Activated B cell treated with CpG ODN at 0.5 μM for 24 hours (primary cell): ENCODE data around the gene CD81. TPM values are rescaled to one million over a fixed set of nuclear protein-coding genes. Genes with fewer than 3 reads are reported as not detected.

ENCODE experiments used
- ATAC-seq: fragments of 200-7000 bp; cut with Tn5 transposase; one replicate; pipeline ENCODE4 v1.10.0; 2021; ENCODE audit warnings: low read depth, mild to moderate bottlenecking, moderate library complexity
- CTCF ChIA-PET: fragments of 350-600 bp; sonication (Branson Sonifier 250); formaldehyde crosslinking; loops from one replicate; lab custom pipeline; 2021; ENCODE audit warnings: antibody characterized with exemption; lab: Charles Lee
- POLR2A ChIA-PET: fragments of 350-600 bp; sonication (Branson Sonifier 250); formaldehyde crosslinking; loops from one replicate; lab custom pipeline; 2021; ENCODE audit warnings: antibody characterized with exemption; lab: Charles Lee
- DNase-seq: peaks from one replicate; pipeline ENCODE4 v3.0.0; 2022
- H3K27ac Mint-ChIP-seq: one replicate; pipeline ENCODE4 v1.8.0; 2020; ENCODE audit warnings: mixed read lengths
- H3K27me3 Mint-ChIP-seq: one replicate; pipeline ENCODE4 v1.8.0; 2021; ENCODE audit warnings: mixed read lengths
- H3K36me3 Mint-ChIP-seq: one replicate; pipeline ENCODE4 v1.8.0; 2021; ENCODE audit warnings: low read depth, mixed read lengths
- H3K4me1 Mint-ChIP-seq: one replicate; pipeline ENCODE4 v1.8.0; 2021; ENCODE audit warnings: mixed read lengths
- H3K4me3 Mint-ChIP-seq: one replicate; pipeline ENCODE4 v1.8.0; 2020; ENCODE audit warnings: mild to moderate bottlenecking, mixed read lengths
- H3K9me3 Mint-ChIP-seq: one replicate; pipeline ENCODE4 v1.8.0; 2020; ENCODE audit warnings: mixed read lengths
- intact Hi-C: fragments of 100-400 bp; cut with micrococcal nuclease; formaldehyde crosslinking; loops from one replicate; pipeline ENCODE4 v1.15.1; 2024
- total RNA-seq: library from RNA; stranded (reverse); gene quantifications from 2 replicates; pipeline ENCODE4 v1.2.3, GENCODE V29; 2022
- TF ChIP-seq, protein P1 (sequence below): fragments of 200-600 bp; IDR thresholded peaks from one replicate; pipeline ENCODE4 v1.8.0; 2022; ENCODE audit warnings: antibody characterized with exemption, mild to moderate bottlenecking

Gene CD81
- total RNA-seq, 1 donor from 2014 or later, result 132 TPM

DNA sequence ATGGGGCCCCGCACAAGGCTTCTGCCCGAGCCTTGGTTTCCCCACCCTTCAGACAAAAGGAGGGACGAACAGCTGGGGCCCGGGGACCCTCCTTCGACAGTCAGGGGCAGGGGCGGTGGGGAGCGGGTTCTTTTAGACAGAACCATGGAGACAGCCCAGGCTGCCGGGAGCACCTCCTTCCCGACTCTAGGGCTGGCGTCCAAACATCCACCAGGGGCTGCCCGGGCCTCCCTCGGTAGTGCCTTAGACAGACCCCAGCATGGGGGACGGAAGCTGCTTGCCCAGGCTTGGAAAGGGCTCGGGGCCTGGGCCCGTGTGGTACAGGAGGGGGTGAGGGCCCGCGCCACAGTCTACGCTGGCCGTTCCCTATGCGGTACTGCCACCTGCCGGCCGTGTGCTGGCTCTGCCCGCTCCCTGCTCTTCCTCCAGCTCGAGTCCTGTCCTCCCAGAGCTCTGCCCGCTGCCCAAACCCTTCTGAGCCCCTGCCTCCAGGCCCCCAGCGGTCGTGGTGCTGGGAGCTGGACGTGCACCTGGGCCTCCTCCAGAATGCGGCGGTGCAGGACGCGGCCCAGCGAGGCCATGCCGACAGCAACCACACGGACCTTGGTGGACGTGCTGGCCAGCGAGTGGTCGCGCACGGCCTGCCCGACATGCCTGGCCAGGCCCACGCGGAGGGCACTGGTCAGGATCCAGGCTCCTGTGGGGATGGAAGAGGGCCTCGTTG, 43.6 kb downstream of the CD81 start:
- POLR2A ChIA-PET, result interaction anchor here (0.6 to 2.4 kb wide), 4 partner anchors 20 to 452 kb away, joined by 6 to 14 read pairs (median 10); partner anchors contain the start of gene TSSC4
- peak; percentile 97 for ATAC-seq
- intact Hi-C loops, result loop anchor here (1.0 kb wide), 3 partner anchors 115 to 234 kb away; no protein-coding TSS in a partner anchor

DNA sequence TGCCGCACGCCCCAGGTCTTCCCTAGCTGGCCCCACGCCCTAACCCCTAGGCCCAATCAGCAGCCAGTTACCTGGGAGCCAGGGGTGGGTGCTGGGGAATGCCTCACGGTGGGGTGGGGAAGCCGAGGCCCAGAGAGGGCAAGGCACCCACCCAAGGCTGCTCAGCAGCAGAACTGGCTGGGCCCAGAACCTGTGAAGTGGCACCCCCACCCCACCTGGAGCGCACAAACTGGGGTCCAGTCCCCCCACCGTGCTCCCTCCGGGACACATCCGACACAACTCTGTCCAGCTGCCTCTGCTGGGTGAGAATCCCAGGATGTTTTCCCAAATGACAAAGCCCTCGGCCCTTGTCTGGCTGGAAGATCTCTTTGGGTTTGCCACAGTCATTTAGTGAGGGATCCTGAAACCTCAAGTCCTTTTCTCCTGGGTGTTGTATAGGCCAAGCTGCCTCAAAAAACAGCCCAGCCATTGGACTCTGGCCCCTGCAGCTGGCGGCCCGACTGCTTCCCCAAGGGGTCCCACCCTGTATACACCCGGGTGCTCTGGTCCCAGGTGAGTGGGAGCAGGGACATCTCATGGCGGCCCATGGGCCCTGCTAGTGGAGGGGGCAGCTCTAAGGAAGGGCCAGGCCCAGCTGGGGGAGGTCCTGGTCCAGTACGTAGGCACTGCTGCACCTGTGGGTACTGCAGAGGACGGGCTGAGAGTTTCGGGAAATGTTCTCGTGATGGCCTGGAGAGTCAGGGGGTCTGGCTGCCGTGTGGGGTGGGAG, 44.3 kb downstream of the CD81 start:
- H3K27me3 Mint-ChIP-seq, result no peaks in the 10 kb centered on the region
- ChIA-PET POLR2A (interaction anchor here (0.6 to 2.4 kb wide), 4 partner anchors 21 to 451 kb away, joined by 6 to 14 read pairs (median 10); partner anchors contain the start of gene TSSC4), CTCF (interaction anchor here (0.6 to 7.1 kb wide), 30 partner anchors 12 to 471 kb away, joined by 3 to 321 read pairs (median 5); partner anchors contain the start of genes ASCL2, C11orf21, CD81 and TSPAN32)
- H3K9me3 Mint-ChIP-seq, result no peaks in the 10 kb centered on the region
- TF ChIP-seq, protein P1, sequence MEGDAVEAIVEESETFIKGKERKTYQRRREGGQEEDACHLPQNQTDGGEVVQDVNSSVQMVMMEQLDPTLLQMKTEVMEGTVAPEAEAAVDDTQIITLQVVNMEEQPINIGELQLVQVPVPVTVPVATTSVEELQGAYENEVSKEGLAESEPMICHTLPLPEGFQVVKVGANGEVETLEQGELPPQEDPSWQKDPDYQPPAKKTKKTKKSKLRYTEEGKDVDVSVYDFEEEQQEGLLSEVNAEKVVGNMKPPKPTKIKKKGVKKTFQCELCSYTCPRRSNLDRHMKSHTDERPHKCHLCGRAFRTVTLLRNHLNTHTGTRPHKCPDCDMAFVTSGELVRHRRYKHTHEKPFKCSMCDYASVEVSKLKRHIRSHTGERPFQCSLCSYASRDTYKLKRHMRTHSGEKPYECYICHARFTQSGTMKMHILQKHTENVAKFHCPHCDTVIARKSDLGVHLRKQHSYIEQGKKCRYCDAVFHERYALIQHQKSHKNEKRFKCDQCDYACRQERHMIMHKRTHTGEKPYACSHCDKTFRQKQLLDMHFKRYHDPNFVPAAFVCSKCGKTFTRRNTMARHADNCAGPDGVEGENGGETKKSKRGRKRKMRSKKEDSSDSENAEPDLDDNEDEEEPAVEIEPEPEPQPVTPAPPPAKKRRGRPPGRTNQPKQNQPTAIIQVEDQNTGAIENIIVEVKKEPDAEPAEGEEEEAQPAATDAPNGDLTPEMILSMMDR, result no peak
- no peak overlapping the region for H3K27ac Mint-ChIP-seq
- no peak for DNase-seq
- intact Hi-C loops, result no loop called here
- H3K36me3 Mint-ChIP-seq, result no peaks in the 10 kb centered on the region
- H3K4me3 Mint-ChIP-seq, result no peak overlapping the region
- ATAC-seq, result no peak
- H3K4me1 Mint-ChIP-seq, result peaks cover 6% of the 10 kb centered on the region

More for the DNA sequence above, 43.6 kb downstream of the CD81 start:
- H3K27me3 Mint-ChIP-seq, result no peaks in the 10 kb centered on the region
- H3K4me3 Mint-ChIP-seq, result no peak overlapping the region
- H3K9me3 Mint-ChIP-seq, result no peaks in the 10 kb centered on the region
- no peak overlapping the region for H3K27ac Mint-ChIP-seq
- no peaks in the 10 kb centered on the region for H3K36me3 Mint-ChIP-seq
- peaks cover 6% of the 10 kb centered on the region for H3K4me1 Mint-ChIP-seq
- CTCF ChIA-PET, result interaction anchor here (0.6 to 7.1 kb wide), 31 partner anchors 11 to 472 kb away, joined by 3 to 321 read pairs (median 5); partner anchors contain the start of genes ASCL2, C11orf21, CD81 and TSPAN32
- TF ChIP-seq, protein P1, result peak; percentile 32
- peak; percentile 69 for DNase-seq

DNA sequence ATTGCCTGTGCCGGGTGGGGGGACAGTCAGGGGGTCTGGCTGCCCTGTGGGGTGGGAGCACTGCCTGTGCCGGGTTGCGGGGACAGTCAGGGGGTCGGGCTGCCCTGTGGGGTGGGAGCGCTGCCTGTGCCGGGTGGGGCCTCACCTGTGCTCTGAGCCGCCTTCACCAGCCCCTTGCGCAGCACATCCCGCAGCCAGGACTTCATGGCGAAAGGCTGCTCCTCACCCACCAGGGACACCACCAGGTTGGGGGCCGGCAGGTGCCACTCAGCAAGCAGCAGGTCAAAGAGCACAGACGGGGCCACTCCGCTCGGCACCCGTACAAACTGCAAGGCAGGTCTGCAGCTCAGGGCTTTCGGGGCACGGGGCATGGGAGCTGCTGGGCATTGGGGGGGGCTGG, 44.9 kb downstream of the CD81 start:
- no peak overlapping the region for H3K27ac Mint-ChIP-seq
- CTCF ChIA-PET, result interaction anchor here (1.0 to 7.1 kb wide), 10 partner anchors 84 to 471 kb away, joined by 3 to 321 read pairs (median 14); partner anchors contain the start of genes C11orf21 and TSPAN32
- ATAC-seq, result no peak
- no peak overlapping the region for H3K4me3 Mint-ChIP-seq
- POLR2A ChIA-PET, result no interaction called here
- H3K4me1 Mint-ChIP-seq, result peaks cover 6% of the 10 kb centered on the region
- no peaks in the 10 kb centered on the region for H3K27me3 Mint-ChIP-seq
- no peaks in the 10 kb centered on the region for H3K36me3 Mint-ChIP-seq
- H3K9me3 Mint-ChIP-seq, result no peaks in the 10 kb centered on the region
- TF ChIP-seq, protein P1, result no peak
- no peak for DNase-seq
- intact Hi-C loops, result no loop called here

DNA sequence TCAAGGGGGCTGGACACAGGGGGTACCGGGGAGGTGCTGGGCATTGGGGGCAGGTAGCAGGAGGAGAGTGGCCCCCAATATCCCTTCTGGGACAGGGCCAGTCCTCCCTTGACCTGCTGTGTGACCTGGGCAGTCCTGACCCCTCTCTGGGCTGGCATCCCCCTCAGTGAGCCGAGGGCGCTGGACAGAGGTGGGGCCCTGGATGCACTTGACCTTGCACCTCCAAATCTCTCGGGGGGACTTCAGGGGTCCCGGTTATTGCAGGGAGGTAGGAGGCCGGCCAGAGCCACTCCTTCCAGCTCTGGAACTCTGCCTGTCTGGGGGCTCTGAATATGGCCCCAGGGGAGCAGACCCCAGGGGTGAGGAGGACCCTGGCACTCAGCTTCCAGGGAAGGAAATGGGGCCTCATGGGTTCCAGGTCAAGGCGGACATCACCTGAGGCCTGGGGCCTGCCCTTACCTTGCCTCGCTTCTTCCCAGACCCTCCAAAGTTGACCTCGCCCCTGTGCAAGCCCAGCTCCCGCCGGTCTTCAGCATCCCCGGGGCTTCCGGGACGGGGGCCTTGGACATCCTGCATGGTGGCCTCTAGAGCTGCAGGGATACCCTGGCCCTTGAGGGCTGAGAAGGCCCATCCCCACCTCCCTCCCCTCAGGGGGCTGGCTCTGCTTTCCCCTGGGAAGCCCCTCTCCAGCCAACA, 45.5 kb downstream of the CD81 start:
- ATAC-seq (no peak), DNase-seq (no peak)
- intact Hi-C loops, result no loop called here
- ChIA-PET CTCF (interaction anchor here (0.7 to 7.1 kb wide), 4 partner anchors 9 to 236 kb away, joined by 3 to 321 read pairs (median 26); partner anchors contain the start of genes C11orf21 and TSPAN32), POLR2A (interaction anchor here (1.1 kb wide), 1 partner anchor 118 kb away, joined by 3 read pairs; no protein-coding TSS in a partner anchor)
- H3K36me3 Mint-ChIP-seq, result no peaks in the 10 kb centered on the region
- TF ChIP-seq, protein P1, result no peak
- no peaks in the 10 kb centered on the region for H3K27me3 Mint-ChIP-seq
- H3K4me1 Mint-ChIP-seq, result peaks cover 6% of the 10 kb centered on the region
- H3K4me3 Mint-ChIP-seq, result no peak overlapping the region
- H3K27ac Mint-ChIP-seq, result no peak overlapping the region
- H3K9me3 Mint-ChIP-seq, result no peaks in the 10 kb centered on the region
